Peyer's patch (tissue), 4 donors: ENCODE measurements around the gene NRAP. TPM values are rescaled to one million over a fixed set of nuclear protein-coding genes. Genes with fewer than 3 reads are reported as not detected.

Source experiments
- DNase-seq, 3 donors: peaks; one replicate each; pipeline ENCODE4 v3.0.0-alpha.2; 2017 to 2019
- H3K27ac ChIP-seq, 4 donors: fragments of 200-600 bp; sonication (generic); one replicate each; pipeline ENCODE4 v1.5.1; 2016 to 2019
- H3K27me3 ChIP-seq, 2 donors: fragments of 200-600 bp; sonication (generic); one replicate each; pipeline ENCODE4 v1.5.1; 2019
- H3K36me3 ChIP-seq, 3 donors: fragments of 200-600 bp; sonication (generic); one replicate each; pipeline ENCODE4 v1.5.1; 2016 to 2019
- H3K4me1 ChIP-seq, 4 donors: fragments of 200-600 bp; sonication (generic); one replicate each; pipeline ENCODE4 v1.5.1; 2016 to 2019
- H3K4me3 ChIP-seq, 4 donors: fragments of 200-600 bp; sonication (generic); 1 replicate in 3 of 4; 2 replicates in 1 of 4; pipeline ENCODE4 v1.5.1; 2016 to 2019; ENCODE audit warnings: mild to moderate bottlenecking in 1 of 4
- H3K9me3 ChIP-seq, 4 donors: fragments of 200-600 bp; sonication (generic); one replicate each; pipeline ENCODE4 v1.5.1; 2016 to 2019; ENCODE audit warnings: mild to moderate bottlenecking in 1 of 4
- CTCF ChIP-seq, 6 experiments: fragments of 450-650 bp in 4 of 6; fragments of 200-600 bp in 2 of 6; sonication (generic) in 1 of 6; IDR thresholded peaks; one replicate each; pipeline ENCODE4 v1.5.1; 2017 to 2019; ENCODE audit warnings: antibody characterized with exemption in 6 of 6, mild to moderate bottlenecking in 3 of 6, moderate library complexity in 1 of 6
- POLR2A ChIP-seq, 2 donors: fragments of 450-650 bp; IDR thresholded peaks; one replicate each; pipeline ENCODE4 v1.5.1; 2017; ENCODE audit warnings: antibody characterized with exemption in 2 of 2, mild to moderate bottlenecking in 2 of 2, moderate library complexity in 2 of 2
- total RNA-seq, 4 donors: library from RNA; depleted of rRNA; stranded (reverse); fragments of >200 nt; gene quantifications; one replicate each; pipeline ENCODE4 v1.1.0, GENCODE V29; 2016

NRAP gene
- total RNA-seq, 4 donors from 2014 or later, result not detected

- no peaks in the 10 kb centered on the region for H3K4me1 ChIP-seq
- H3K27me3 ChIP-seq, result no peaks in the 10 kb centered on the region
- H3K36me3 ChIP-seq, result no peaks in the 10 kb centered on the region
- H3K9me3 ChIP-seq, result no peaks in the 10 kb centered on the region
- TF ChIP-seq POLR2A (IDR thresholded peaks at IDR 0.05) (no peak), CTCF (IDR thresholded peaks at IDR 0.05) (no peak)
- DNase-seq, result no peak
- H3K27ac ChIP-seq, result no peak overlapping the region
- H3K4me3 ChIP-seq, result no peak overlapping the region
Observed at GRCh38 chr10:113651898-113652297, 11.9 kb downstream of the NRAP start.

GRCh38 chr10:113651021-113651420, 12.8 kb downstream of the NRAP start:
- DNase-seq, result no peak
- no peak overlapping the region for H3K27ac ChIP-seq
- no peaks in the 10 kb centered on the region for H3K36me3 ChIP-seq
- no peaks in the 10 kb centered on the region for H3K9me3 ChIP-seq
- H3K4me1 ChIP-seq, result no peaks in the 10 kb centered on the region
- no peak overlapping the region for H3K4me3 ChIP-seq
- no peaks in the 10 kb centered on the region for H3K27me3 ChIP-seq
- TF ChIP-seq POLR2A (IDR thresholded peaks at IDR 0.05), result no peak
- no peak for TF ChIP-seq CTCF (IDR thresholded peaks at IDR 0.05)

GRCh38 chr10:113650172-113650571, 13.7 kb downstream of the NRAP start:
- H3K9me3 ChIP-seq, result no peaks in the 10 kb centered on the region
- no peak overlapping the region for H3K27ac ChIP-seq
- TF ChIP-seq POLR2A (IDR thresholded peaks at IDR 0.05) (no peak), CTCF (IDR thresholded peaks at IDR 0.05) (no peak)
- H3K27me3 ChIP-seq, result no peaks in the 10 kb centered on the region
- no peak for DNase-seq
- H3K4me1 ChIP-seq, result no peaks in the 10 kb centered on the region
- no peak overlapping the region for H3K4me3 ChIP-seq
- H3K36me3 ChIP-seq, result no peaks in the 10 kb centered on the region

GRCh38 chr10:113648478-113648877, 15.4 kb downstream of the NRAP start:
- H3K4me3 ChIP-seq, result no peak overlapping the region
- no peak for TF ChIP-seq CTCF (IDR thresholded peaks at IDR 0.05)
- no peak for TF ChIP-seq POLR2A (IDR thresholded peaks at IDR 0.05)

GRCh38 chr10:113647812-113648211, 16.0 kb downstream of the NRAP start:
- TF ChIP-seq POLR2A (IDR thresholded peaks at IDR 0.05), result no peak
- TF ChIP-seq CTCF (IDR thresholded peaks at IDR 0.05), result no peak
- H3K27me3 ChIP-seq, result no peaks in the 10 kb centered on the region
- H3K4me3 ChIP-seq, result no peak overlapping the region
- no peaks in the 10 kb centered on the region for H3K36me3 ChIP-seq
- DNase-seq, result no peak
- no peak overlapping the region for H3K27ac ChIP-seq
- no peaks in the 10 kb centered on the region for H3K9me3 ChIP-seq
- H3K4me1 ChIP-seq, result no peaks in the 10 kb centered on the region

More at GRCh38 chr10:113648478-113648877, 15.4 kb downstream of the NRAP start:
- H3K27ac ChIP-seq, result no peak overlapping the region
- H3K36me3 ChIP-seq, result no peaks in the 10 kb centered on the region
- H3K27me3 ChIP-seq, result no peaks in the 10 kb centered on the region
- no peaks in the 10 kb centered on the region for H3K4me1 ChIP-seq
- no peak for DNase-seq
- no peaks in the 10 kb centered on the region for H3K9me3 ChIP-seq
